B cell (primary cell): Measurements from ENCODE around the gene GNAI3.

ENCODE experiments used
- CTCF ChIP-seq: fragments of 200-600 bp; IDR thresholded peaks from one replicate; pipeline ENCODE4 v1.8.0; 2022; ENCODE audit warnings: antibody characterized with exemption, mild to moderate bottlenecking
- EZH2 ChIP-seq: IDR thresholded peaks from 2 replicates; pipeline ENCODE4 v1.6.1; 2012; ENCODE audit warnings: borderline replicate concordance, low read depth, mild to moderate bottlenecking, moderate library complexity, low read length; ENCODE audit not compliant: insufficient read depth, poor library complexity, severe bottlenecking

GRCh38 chr1:109517337-109517736 is 31.1 kb upstream of the GNAI3 start:
- no peak for TF ChIP-seq CTCF
- no peak for TF ChIP-seq EZH2
